ENCODE data around the gene FAAP20. TPM values are rescaled to one million over a fixed set of nuclear protein-coding genes. Genes with fewer than 3 reads are reported as not detected.

FAAP20 gene
- total RNA-seq, 1 donor from 2014 or later, result 14.2 TPM

DNA sequence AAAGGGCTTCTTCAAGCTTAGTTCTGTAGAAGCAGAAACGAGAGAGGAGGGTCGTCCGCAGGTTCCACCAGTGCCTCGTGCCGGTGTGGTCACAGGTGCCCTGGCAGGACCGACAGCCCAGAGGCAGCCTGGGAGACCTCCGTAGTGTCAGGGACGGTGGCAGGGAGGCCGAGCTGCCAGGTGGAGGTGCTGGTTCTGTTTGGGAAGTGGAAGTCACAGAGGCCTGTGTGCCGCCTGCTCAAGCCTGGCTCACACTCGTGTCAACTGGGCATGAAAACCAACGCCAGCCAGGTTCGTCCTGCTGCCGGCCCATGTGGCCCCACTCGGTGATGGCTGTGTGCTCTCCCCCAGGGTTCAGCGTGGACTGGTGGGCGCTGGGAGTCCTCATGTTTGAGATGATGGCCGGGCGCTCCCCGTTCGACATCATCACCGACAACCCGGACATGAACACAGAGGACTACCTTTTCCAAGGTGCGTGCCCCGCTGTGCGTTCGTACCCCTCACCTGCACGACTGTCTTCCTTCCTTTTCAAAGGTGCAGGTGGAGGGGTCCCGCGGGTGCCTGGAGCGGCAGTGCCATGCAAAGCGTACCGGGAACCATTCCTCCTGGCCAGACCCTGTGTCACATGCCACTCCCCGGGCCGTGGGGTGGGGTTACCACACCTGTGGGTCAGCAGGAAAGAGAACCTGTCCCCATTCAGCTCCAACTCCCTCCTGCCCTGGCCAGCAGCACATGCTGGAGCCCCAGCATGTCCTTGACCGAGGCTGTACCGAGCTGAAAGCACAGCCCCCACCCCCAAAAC is 20.8 kb downstream of the FAAP20 start:
- TF ChIP-seq, protein P1, sequence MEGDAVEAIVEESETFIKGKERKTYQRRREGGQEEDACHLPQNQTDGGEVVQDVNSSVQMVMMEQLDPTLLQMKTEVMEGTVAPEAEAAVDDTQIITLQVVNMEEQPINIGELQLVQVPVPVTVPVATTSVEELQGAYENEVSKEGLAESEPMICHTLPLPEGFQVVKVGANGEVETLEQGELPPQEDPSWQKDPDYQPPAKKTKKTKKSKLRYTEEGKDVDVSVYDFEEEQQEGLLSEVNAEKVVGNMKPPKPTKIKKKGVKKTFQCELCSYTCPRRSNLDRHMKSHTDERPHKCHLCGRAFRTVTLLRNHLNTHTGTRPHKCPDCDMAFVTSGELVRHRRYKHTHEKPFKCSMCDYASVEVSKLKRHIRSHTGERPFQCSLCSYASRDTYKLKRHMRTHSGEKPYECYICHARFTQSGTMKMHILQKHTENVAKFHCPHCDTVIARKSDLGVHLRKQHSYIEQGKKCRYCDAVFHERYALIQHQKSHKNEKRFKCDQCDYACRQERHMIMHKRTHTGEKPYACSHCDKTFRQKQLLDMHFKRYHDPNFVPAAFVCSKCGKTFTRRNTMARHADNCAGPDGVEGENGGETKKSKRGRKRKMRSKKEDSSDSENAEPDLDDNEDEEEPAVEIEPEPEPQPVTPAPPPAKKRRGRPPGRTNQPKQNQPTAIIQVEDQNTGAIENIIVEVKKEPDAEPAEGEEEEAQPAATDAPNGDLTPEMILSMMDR (IDR thresholded peaks at IDR 0.05; ENCODE audit: insufficient read depth, low read length, severe bottlenecking), result no peak
- Histone ChIP-seq H3K27me3 (ENCODE audit: control insufficient read depth, insufficient read depth, low read length) (no peaks in the 10 kb centered on the region), H3K36me3 (ENCODE audit: control insufficient read depth, insufficient read depth, low read length) (peaks cover 14% of the 10 kb centered on the region), H3K4me3 (ENCODE audit: low read depth, low read length) (no peak overlapping the region)
- FAIRE-seq (peak; percentile 7), DNase-seq (ENCODE audit: low read depth) (no peak)

DNA sequence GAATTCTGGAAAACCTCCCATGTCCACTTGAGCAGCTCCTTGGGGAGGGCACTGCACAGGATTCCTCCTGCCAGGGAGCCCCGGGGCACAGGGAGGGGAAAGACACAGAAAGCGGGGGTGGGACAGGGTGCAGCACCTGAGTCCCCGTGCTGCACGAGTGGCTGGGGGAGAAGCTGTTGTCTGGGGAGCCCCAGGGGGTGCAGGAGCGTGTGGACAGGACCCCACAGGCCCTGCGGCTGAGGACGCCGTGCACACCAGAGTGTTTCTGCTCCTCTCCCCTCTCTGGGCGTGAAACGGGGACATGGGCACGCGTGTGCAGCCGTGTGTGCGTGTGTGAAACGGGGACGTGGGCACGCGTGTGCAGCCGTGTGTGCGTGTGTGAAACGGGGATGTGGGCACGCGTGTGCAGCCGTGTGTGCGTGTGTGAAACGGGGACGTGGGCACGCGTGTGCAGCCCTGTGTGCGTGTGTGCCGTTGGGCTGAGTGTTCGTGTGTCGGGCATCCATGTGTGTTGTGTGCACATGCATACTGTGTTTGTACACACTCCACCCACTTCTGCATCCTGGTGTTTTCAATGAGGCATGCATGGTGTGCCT is 21.9 kb downstream of the FAAP20 start:
- FAIRE-seq, result no peak

DNA sequence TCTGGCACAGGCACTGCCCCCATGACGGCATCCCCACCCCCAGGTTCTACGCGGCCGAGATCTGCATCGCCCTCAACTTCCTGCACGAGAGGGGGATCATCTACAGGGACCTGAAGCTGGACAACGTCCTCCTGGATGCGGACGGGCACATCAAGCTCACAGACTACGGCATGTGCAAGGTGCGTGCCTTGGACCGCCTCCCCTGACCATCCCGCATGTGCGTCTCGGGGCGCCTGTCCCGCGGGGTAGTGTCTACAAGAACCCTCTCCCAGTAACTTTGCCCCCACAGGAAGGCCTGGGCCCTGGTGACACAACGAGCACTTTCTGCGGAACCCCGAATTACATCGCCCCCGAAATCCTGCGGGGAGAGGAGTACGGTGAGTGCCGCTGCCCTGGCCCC is 22.6 kb downstream of the FAAP20 start:
- no peak for DNase-seq (ENCODE audit: low read depth)
- Histone ChIP-seq H3K4me3 (ENCODE audit: low read depth, low read length) (no peak overlapping the region), H3K27me3 (ENCODE audit: control insufficient read depth, insufficient read depth, low read length) (no peaks in the 10 kb centered on the region), H3K36me3 (ENCODE audit: control insufficient read depth, insufficient read depth, low read length) (peaks cover 11% of the 10 kb centered on the region)
- TF ChIP-seq, protein P1 (IDR thresholded peaks at IDR 0.05; ENCODE audit: insufficient read depth, low read length, severe bottlenecking), result no peak
- no peak for FAIRE-seq

More for the DNA sequence above, 21.9 kb downstream of the FAAP20 start:
- no peak overlapping the region for H3K4me3 ChIP-seq (ENCODE audit: low read depth, low read length)
- H3K27me3 ChIP-seq (ENCODE audit: control insufficient read depth, insufficient read depth, low read length), result no peaks in the 10 kb centered on the region
- TF ChIP-seq, protein P1 (IDR thresholded peaks at IDR 0.05; ENCODE audit: insufficient read depth, low read length, severe bottlenecking), result no peak
- H3K36me3 ChIP-seq (ENCODE audit: control insufficient read depth, insufficient read depth, low read length), result peaks cover 13% of the 10 kb centered on the region
- DNase-seq (ENCODE audit: low read depth), result no peak

DNA sequence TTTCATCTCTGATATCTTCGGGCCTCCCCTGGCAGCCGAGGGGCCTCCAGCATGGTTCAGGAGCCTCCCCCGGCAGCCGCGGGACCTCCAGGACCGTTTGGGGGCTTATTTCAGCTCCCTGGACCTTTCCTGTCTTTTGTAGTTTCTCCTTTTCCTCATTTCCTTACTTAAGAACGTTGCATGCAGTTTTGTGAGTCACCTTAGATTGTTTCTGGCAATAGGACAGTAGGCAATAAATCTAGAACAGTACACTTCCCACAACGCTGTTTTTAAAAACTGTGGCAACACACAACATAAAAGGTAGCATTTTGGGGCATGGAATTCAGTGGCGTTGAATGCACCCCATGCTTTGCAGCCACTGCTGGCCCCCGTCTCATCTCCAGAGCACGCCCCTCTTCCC is 24.4 kb downstream of the FAAP20 start:
- TF ChIP-seq, protein P1 (IDR thresholded peaks at IDR 0.05; ENCODE audit: insufficient read depth, low read length, severe bottlenecking), result no peak
- FAIRE-seq, result no peak
- no peak overlapping the region for H3K4me3 ChIP-seq (ENCODE audit: low read depth, low read length)

DNA sequence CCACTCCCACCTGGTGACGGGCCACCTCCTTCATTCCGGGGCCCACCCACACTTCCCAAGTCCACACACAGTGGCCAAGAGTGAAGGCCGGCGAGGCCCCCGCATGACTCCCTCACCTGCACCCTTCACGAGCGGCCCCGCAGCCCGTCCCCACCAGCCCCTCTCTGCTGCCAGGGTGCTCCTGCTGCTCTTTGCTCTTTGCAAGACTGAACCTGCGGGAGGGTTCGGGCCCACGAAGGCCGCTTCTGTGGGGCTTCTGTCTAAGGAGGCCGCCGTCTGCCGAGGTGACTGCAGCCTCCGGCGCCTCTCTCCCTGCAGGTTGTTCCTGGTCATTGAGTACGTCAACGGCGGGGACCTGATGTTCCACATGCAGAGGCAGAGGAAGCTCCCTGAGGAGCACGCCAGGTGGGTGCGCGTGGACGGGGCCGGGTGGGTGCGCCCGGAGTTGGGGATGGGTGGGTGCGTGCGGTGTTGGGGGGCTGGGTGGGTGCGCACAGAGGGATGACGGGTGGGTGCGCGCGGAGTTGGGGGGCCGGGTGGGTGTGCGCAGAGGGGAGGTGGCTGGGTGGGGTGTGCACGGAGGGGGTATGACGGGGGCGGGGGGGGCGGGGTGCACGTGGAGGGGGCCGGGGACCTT is 25.3 kb downstream of the FAAP20 start:
- Histone ChIP-seq H3K4me3 (ENCODE audit: low read depth, low read length) (no peak overlapping the region), H3K27me3 (ENCODE audit: control insufficient read depth, insufficient read depth, low read length) (no peaks in the 10 kb centered on the region), H3K36me3 (ENCODE audit: control insufficient read depth, insufficient read depth, low read length) (peaks cover 9% of the 10 kb centered on the region)
- FAIRE-seq (no peak), DNase-seq (ENCODE audit: low read depth) (no peak)
- TF ChIP-seq, protein P1 (IDR thresholded peaks at IDR 0.05; ENCODE audit: insufficient read depth, low read length, severe bottlenecking), result no peak

More for the DNA sequence above, 24.4 kb downstream of the FAAP20 start:
- DNase-seq (ENCODE audit: low read depth), result no peak
- peaks cover 9% of the 10 kb centered on the region for H3K36me3 ChIP-seq (ENCODE audit: control insufficient read depth, insufficient read depth, low read length)
- H3K27me3 ChIP-seq (ENCODE audit: control insufficient read depth, insufficient read depth, low read length), result no peaks in the 10 kb centered on the region

Measured in bronchial epithelial cell (primary cell).